HUES48 (cell line): Measurements from ENCODE around the gene RPRD1B.

Experiments
- H3K27ac ChIP-seq: one replicate; pipeline ENCODE4 v1.7.0; 2013; ENCODE audit warnings: low read depth, low read length, inconsistent platforms
- H3K27me3 ChIP-seq: 2 replicates; pipeline ENCODE4 v1.6.1; 2013; ENCODE audit warnings: mild to moderate bottlenecking, low read length; ENCODE audit not compliant: control insufficient read depth, insufficient read depth
- H3K36me3 ChIP-seq: 2 replicates; pipeline ENCODE4 v1.6.1; 2013; ENCODE audit warnings: low read length; ENCODE audit not compliant: control insufficient read depth, insufficient read depth
- H3K4me1 ChIP-seq: 2 replicates; pipeline ENCODE4 v1.6.1; 2013; ENCODE audit warnings: mild to moderate bottlenecking, low read length; ENCODE audit not compliant: control insufficient read depth, insufficient read depth
- H3K4me3 ChIP-seq: 2 replicates; pipeline ENCODE4 v1.5.1; 2013; ENCODE audit warnings: mild to moderate bottlenecking, low read depth, low read length
- H3K9ac ChIP-seq: 2 replicates; pipeline ENCODE4 v1.6.1; 2013; ENCODE audit warnings: mild to moderate bottlenecking, low read depth, low read length, moderate library complexity
- H3K9me3 ChIP-seq: 2 replicates; pipeline ENCODE4 v1.6.1; 2013; ENCODE audit warnings: low read length; ENCODE audit not compliant: control insufficient read depth, insufficient read depth

Gene RPRD1B

DNA sequence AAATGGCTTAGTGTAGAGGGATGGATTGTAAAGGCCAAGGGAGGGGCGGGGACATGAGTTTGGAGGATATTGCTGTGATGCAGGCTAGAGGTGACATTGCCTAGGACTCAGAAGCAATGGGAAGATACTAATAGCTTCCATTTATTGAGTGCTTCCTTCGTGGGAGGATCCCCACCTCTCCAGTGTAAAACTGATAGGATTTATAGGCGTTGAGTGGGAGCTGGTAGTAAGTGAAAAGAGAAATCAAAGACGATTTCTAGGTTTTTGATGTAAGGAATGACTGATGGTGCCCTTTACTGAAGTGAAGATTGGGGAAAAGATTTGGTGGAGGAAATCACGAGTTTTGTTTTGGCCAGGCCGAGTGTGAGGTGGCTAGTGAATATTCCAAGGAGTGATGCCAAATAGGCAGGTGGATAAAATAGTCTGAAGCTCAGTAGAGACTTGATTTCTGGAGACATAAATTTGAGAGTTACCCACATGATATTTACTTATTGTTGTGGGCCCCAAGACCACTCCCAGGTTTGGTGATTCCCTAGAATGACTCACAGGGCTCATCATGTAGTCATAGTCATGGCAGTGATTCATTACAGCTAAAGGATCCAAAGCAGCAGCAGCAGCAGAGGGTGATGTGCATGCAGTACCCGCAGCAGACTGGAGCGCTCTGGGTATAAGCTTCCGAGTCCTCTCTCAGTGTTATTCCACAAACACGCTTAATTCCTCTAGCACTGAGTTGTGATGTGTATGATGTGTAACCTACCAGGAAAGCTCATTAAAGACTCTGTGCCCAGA is 10.2 kb downstream of the RPRD1B start:
- Histone ChIP-seq H3K27me3 (no peaks in the 10 kb centered on the region), H3K36me3 (peaks cover 58% of the 10 kb centered on the region), H3K4me3 (no peak overlapping the region), H3K9me3 (no peaks in the 10 kb centered on the region), H3K27ac (no peak overlapping the region), H3K9ac (no peak overlapping the region), H3K4me1 (peaks cover 18% of the 10 kb centered on the region)

DNA sequence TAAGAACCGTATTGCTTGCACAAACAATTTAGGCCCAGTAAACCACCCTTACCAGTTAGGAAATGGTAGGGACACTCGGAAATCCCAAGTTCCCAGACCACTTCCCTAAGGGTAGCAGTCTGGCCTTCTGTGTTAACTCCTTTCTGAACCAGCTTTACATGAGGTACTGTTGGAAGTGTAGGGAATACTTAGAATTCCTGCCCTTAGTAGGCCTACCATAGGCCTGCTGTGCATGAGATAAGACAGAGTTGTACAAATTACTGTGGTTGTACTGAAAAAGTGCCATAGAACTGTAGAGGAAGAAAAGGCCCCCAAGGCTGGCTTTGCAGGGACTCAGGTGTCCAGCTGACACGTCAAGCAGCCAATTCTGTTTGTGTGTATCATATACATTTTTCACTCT is 11.1 kb downstream of the RPRD1B start:
- Histone ChIP-seq H3K27me3 (no peaks in the 10 kb centered on the region), H3K27ac (no peak overlapping the region), H3K9ac (no peak overlapping the region), H3K4me1 (peaks cover 19% of the 10 kb centered on the region), H3K36me3 (peaks cover 65% of the 10 kb centered on the region), H3K9me3 (no peaks in the 10 kb centered on the region), H3K4me3 (no peak overlapping the region)

DNA sequence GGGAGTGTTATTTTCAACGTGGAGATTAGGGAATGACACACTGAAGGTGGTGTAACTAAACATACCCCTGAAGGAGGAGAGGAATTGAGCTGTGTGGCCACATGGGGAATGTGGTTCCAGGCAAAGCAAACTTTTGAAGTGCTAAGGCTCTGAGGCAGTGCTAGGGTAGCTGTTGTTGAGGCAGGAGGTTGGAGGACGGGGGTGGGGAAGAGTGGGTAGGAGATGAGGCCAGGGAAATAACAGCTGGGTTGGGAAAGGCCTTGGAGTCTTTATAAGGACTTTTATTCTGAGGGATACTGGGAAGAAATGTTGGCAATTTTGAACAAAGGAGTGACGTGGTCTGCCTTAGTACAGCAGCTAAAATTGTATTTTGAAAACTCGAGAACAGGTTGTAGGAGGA is 13.0 kb downstream of the RPRD1B start:
- Histone ChIP-seq H3K9ac (no peak overlapping the region), H3K27me3 (no peaks in the 10 kb centered on the region), H3K4me1 (peaks cover 29% of the 10 kb centered on the region), H3K27ac (peak overlapping the region; percentile 31), H3K9me3 (no peaks in the 10 kb centered on the region), H3K4me3 (no peak overlapping the region), H3K36me3 (peaks cover 71% of the 10 kb centered on the region)

DNA sequence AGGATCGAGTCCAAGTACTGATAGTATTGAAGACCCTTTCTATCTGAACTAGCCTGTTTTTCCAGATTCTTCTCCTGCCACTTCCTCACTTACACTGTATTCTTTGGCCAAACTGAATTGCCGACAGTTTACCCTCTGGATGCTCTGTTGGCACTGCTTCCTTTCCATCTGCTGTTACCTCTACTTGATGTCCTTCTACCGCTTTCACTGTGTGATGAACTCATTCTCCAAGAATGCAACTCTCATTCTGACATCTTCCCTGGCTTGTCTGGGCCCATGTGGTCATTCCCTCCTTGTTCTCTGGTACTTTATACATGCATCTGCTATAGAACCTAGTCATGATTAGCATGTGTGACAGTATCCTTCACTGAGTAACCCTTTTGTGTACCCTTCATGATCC is 16.3 kb downstream of the RPRD1B start:
- peak overlapping the region; percentile 59 for H3K27ac ChIP-seq
- peaks cover 53% of the 10 kb centered on the region for H3K36me3 ChIP-seq
- no peak overlapping the region for H3K9ac ChIP-seq
- no peaks in the 10 kb centered on the region for H3K9me3 ChIP-seq
- H3K27me3 ChIP-seq = no peaks in the 10 kb centered on the region
- no peak overlapping the region for H3K4me3 ChIP-seq
- peaks cover 29% of the 10 kb centered on the region for H3K4me1 ChIP-seq

DNA sequence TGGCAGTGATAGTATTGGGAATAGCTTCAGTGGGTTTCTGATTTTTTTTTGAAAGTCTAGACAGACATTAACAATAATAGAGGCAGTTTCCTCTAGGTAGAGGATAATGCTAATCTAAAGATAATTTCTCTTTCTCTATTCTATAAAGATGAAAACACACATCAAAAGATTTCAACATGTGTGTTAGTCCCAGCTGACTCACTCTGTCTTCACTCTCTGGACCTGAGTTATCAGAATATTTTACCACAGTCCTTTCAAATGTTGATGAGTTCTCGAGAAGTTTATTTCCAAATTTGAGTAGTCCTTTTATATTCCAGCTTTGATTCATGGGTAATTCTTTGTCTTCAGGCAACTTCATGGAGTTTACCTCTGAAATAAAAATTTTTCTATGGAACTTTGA is 17.1 kb downstream of the RPRD1B start:
- H3K27me3 ChIP-seq = no peaks in the 10 kb centered on the region
- H3K9me3 ChIP-seq = no peaks in the 10 kb centered on the region
- H3K36me3 ChIP-seq = peaks cover 51% of the 10 kb centered on the region
- H3K9ac ChIP-seq = no peak overlapping the region
- peaks cover 24% of the 10 kb centered on the region for H3K4me1 ChIP-seq
- peak overlapping the region; percentile 59 for H3K27ac ChIP-seq
- no peak overlapping the region for H3K4me3 ChIP-seq

DNA sequence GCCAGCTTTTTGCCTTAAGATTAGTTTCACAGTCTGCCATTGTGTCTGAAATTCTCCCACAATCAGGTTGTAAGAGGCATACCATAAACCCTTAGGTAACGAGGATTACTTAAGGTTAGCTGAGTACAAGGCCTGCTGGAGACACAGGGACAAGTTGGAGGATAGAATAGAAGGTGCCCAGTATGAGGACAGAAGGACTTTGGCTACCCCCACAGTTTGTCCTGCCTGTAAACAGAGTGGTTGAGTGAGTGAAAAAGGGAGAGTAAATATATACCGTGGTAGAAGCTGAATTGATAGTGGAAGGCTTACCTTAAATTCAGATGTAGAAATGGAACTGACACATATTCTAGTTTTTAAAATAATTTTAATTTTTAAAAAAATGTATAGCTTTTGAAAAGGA is 19.3 kb downstream of the RPRD1B start:
- Histone ChIP-seq H3K9me3 (no peaks in the 10 kb centered on the region), H3K27ac (no peak overlapping the region), H3K27me3 (no peaks in the 10 kb centered on the region), H3K36me3 (peaks cover 59% of the 10 kb centered on the region), H3K4me3 (no peak overlapping the region), H3K4me1 (peaks cover 11% of the 10 kb centered on the region; the same call in 1 of the 2 replicates), H3K9ac (no peak overlapping the region)

DNA sequence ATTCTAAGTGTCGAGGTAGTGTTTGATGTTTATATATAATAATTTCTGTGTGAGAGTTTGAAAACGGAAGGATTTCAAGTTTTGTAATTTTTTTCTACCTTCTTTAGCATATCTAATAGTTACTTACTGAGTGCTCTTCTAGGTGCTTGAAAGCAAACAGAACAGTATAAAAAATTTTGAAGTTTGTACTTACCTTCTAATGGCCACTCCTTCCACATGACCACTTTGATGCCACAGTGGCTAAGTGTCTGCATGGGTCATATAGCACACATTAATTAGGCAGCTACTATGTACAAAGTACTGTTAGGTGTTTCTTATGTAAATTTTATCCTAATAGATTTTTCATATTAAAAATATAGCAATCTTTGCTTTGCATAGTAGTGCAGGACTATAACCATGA is 21.1 kb downstream of the RPRD1B start:
- H3K4me1 ChIP-seq = peaks cover 10% of the 10 kb centered on the region; the same call in 1 of the 2 replicates
- no peak overlapping the region for H3K9ac ChIP-seq
- H3K36me3 ChIP-seq = peaks cover 62% of the 10 kb centered on the region
- H3K27me3 ChIP-seq = no peaks in the 10 kb centered on the region
- H3K9me3 ChIP-seq = no peaks in the 10 kb centered on the region
- H3K4me3 ChIP-seq = no peak overlapping the region
- no peak overlapping the region for H3K27ac ChIP-seq

DNA sequence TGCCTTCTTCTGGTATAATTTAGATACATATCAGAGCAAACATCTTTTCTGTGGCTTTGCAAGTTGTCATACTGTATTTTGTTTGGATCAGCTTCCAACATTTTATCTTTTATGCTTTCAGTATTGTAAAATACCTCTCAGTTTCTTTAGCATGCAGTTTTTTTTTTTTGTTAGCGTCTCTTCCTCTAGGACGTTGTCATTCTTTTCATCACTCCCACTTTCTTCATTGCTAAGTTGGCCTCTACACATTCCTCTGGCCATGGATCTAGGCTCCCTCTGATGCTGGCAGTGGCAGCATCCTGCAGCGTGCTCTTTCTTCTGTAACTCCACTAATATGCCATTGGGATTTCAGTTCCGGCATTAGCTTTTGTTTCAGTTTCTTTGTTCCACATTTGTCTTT is 21.7 kb downstream of the RPRD1B start:
- H3K27ac ChIP-seq = no peak overlapping the region

DNA sequence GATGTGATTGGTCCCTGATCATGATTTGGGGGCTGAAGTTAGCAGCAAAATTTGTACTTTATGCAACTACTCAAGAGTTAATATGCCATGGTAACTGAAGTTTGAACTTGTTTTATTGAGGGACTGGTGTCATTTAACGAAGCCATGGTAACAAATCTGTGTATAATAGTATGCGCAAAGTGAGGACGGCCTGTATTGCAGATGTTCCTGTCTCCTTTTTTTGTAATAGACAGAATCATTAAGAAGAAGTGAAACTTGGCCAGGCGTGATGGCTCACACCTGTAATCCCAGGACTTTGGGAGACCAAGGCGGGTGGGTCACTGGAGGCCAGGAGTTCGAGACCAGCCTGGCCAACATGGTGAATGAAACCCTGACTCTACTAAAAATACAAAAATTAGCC is 22.3 kb downstream of the RPRD1B start:
- H3K4me3 ChIP-seq = no peak overlapping the region
- H3K9ac ChIP-seq = no peak overlapping the region
- H3K36me3 ChIP-seq = peaks cover 62% of the 10 kb centered on the region
- H3K9me3 ChIP-seq = no peaks in the 10 kb centered on the region
- no peaks in the 10 kb centered on the region for H3K4me1 ChIP-seq
- no peaks in the 10 kb centered on the region for H3K27me3 ChIP-seq
- H3K27ac ChIP-seq = no peak overlapping the region

More for the DNA sequence above, 21.7 kb downstream of the RPRD1B start:
- no peak overlapping the region for H3K9ac ChIP-seq
- H3K4me1 ChIP-seq = peaks cover 4% of the 10 kb centered on the region; the same call in 1 of the 2 replicates
- peaks cover 62% of the 10 kb centered on the region for H3K36me3 ChIP-seq
- no peaks in the 10 kb centered on the region for H3K9me3 ChIP-seq
- H3K4me3 ChIP-seq = no peak overlapping the region
- H3K27me3 ChIP-seq = no peaks in the 10 kb centered on the region

DNA sequence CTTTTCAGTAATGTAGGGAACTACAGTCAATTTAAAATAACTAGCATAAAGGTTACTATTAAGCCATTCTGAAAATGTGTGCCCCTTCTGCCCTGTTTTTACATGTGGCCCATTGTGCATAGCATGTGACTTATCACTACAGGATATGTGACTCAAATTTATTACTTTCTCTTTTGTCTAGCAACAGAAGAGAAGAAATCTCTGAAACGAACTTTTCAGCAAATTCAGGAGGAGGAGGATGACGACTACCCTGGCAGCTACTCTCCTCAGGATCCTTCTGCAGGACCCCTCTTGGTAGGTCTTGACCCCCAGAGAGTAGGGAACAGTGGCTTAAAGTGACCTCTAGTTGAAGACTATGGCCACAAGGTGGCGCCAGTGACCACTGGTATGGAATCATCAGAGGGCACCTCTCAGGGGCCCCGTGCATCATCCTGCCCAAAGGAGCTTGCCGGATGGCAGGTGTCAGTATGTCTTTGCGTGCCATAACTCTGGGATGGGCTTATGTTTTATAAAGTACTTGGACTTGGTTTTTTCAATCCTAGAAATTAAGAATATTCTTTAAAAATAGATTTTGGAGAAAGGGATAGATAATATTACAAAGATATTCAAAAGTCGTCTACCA is 23.9 kb downstream of the RPRD1B start:
- H3K36me3 ChIP-seq = peaks cover 64% of the 10 kb centered on the region
- H3K27ac ChIP-seq = no peak overlapping the region

DNA sequence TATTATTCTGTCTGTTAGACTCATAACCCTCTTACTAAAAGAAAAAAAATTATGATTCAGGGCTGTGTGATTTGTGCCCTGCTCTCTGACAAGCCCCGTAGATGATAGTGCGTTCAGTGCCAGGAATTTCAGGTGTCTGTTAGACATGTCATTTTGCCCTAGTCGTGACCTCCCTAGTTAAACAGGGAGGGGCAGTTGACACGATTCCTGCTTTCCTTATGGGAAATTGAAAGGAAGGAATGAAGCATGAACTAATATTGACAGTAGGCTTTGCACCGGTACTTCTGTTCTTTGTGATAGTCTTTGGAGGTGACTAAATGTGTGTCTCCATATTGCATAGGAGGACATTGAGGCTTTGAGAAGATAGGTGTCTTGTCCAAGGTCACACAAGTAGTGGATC is 26.3 kb downstream of the RPRD1B start:
- Histone ChIP-seq H3K9me3 (no peaks in the 10 kb centered on the region), H3K9ac (no peak overlapping the region), H3K27ac (no peak overlapping the region), H3K27me3 (no peaks in the 10 kb centered on the region), H3K4me3 (no peak overlapping the region), H3K4me1 (no peaks in the 10 kb centered on the region), H3K36me3 (peaks cover 81% of the 10 kb centered on the region)

More for the DNA sequence above, 23.9 kb downstream of the RPRD1B start:
- Histone ChIP-seq H3K9me3 (no peaks in the 10 kb centered on the region), H3K4me3 (no peak overlapping the region), H3K9ac (no peak overlapping the region), H3K27me3 (no peaks in the 10 kb centered on the region), H3K4me1 (no peaks in the 10 kb centered on the region)
